ENCODE measurements around the gene NXPE3. TPM values are rescaled to one million over a fixed set of nuclear protein-coding genes. Genes with fewer than 3 reads are reported as not detected.
A peak's percentile ranks its signal among the peaks of the same experiment; 100 is the strongest.

The NXPE3 gene
- total RNA-seq, 4 donors from 2014 or later: 2.2 to 5.8 (median 3.6) TPM

- H3K27me3 ChIP-seq: no peaks in the 10 kb centered on the region
- H3K36me3 ChIP-seq: peaks cover 6% of the 10 kb centered on the region
- no peak for DNase-seq (ENCODE audit: low spot score in 2 of 2)
- no peaks in the 10 kb centered on the region for H3K9me3 ChIP-seq
- peak overlapping the region; percentile 88 for H3K27ac ChIP-seq
- WGBS: 28% methylated on average over 2 of the region's 2 CpGs
- peaks cover 41% of the 10 kb centered on the region for H3K4me1 ChIP-seq
- H3K4me3 ChIP-seq: no peak overlapping the region
- TF ChIP-seq EP300 (IDR thresholded peaks at IDR 0.05) (no peak), CTCF (IDR thresholded peaks at IDR 0.05) (no peak), POLR2AphosphoS5 (IDR thresholded peaks at IDR 0.05) (no peak), POLR2A (IDR thresholded peaks at IDR 0.05) (no peak)
Observed at GRCh38 chr3:101825904-101826445, 47.0 kb downstream of the NXPE3 start.

GRCh38 chr3:101827211-101828174 is 48.5 kb downstream of the NXPE3 start:
- Histone ChIP-seq H3K4me3 (peak overlapping the region; percentile 69), H3K4me1 (peaks cover 41% of the 10 kb centered on the region), H3K36me3 (no peaks in the 10 kb centered on the region), H3K27ac (peak overlapping the region; percentile 88), H3K9me3 (no peaks in the 10 kb centered on the region), H3K27me3 (no peaks in the 10 kb centered on the region)
- DNase-seq (ENCODE audit: low spot score in 2 of 2): peak; percentile 85 to 92
- TF ChIP-seq POLR2AphosphoS5 (IDR thresholded peaks at IDR 0.05): no peak
- TF ChIP-seq POLR2A (IDR thresholded peaks at IDR 0.05): peak; percentile 54 to 74
- 1% methylated on average over 30 of the region's 30 CpGs for WGBS

GRCh38 chr3:101828276-101828675 is 49.3 kb downstream of the NXPE3 start:
- TF ChIP-seq EP300 (IDR thresholded peaks at IDR 0.05) (no peak), CTCF (IDR thresholded peaks at IDR 0.05) (no peak), POLR2A (IDR thresholded peaks at IDR 0.05) (no peak), POLR2AphosphoS5 (IDR thresholded peaks at IDR 0.05) (no peak)
- Histone ChIP-seq H3K4me3 (peak overlapping the region; percentile 69), H3K36me3 (no peaks in the 10 kb centered on the region), H3K27me3 (no peaks in the 10 kb centered on the region), H3K4me1 (peaks cover 41% of the 10 kb centered on the region), H3K9me3 (no peaks in the 10 kb centered on the region), H3K27ac (peak overlapping the region; percentile 88)
- WGBS: 6% methylated on average over 3 of the region's 3 CpGs
- DNase-seq (ENCODE audit: low spot score in 2 of 2): no peak

- Histone ChIP-seq H3K27ac (peak overlapping the region; percentile 88), H3K4me3 (peak overlapping the region; percentile 69), H3K27me3 (no peaks in the 10 kb centered on the region), H3K4me1 (peaks cover 47% of the 10 kb centered on the region), H3K36me3 (no peaks in the 10 kb centered on the region), H3K9me3 (no peaks in the 10 kb centered on the region)
- DNase-seq (ENCODE audit: low spot score in 2 of 2): peak in 1 of 2 donors; percentile 79
- 24% methylated on average over 9 of the region's 9 CpGs for WGBS
- TF ChIP-seq POLR2AphosphoS5 (IDR thresholded peaks at IDR 0.05): no peak
- TF ChIP-seq POLR2A (IDR thresholded peaks at IDR 0.05): no peak
- TF ChIP-seq CTCF (IDR thresholded peaks at IDR 0.05): no peak
- TF ChIP-seq EP300 (IDR thresholded peaks at IDR 0.05): no peak
Observed at GRCh38 chr3:101828691-101829436, 49.9 kb downstream of the NXPE3 start.

GRCh38 chr3:101829437-101829830 is 50.4 kb downstream of the NXPE3 start:
- DNase-seq (ENCODE audit: low spot score in 2 of 2): no peak
- peaks cover 50% of the 10 kb centered on the region for H3K4me1 ChIP-seq
- H3K27me3 ChIP-seq: no peaks in the 10 kb centered on the region
- H3K27ac ChIP-seq: peak overlapping the region; percentile 88
- no peaks in the 10 kb centered on the region for H3K9me3 ChIP-seq
- no peak overlapping the region for H3K4me3 ChIP-seq
- TF ChIP-seq CTCF (IDR thresholded peaks at IDR 0.05) (no peak), POLR2AphosphoS5 (IDR thresholded peaks at IDR 0.05) (no peak), POLR2A (IDR thresholded peaks at IDR 0.05) (no peak), EP300 (IDR thresholded peaks at IDR 0.05) (no peak)
- WGBS: 48% methylated on average over 2 of the region's 2 CpGs
- no peaks in the 10 kb centered on the region for H3K36me3 ChIP-seq
